Breast epithelium (tissue), 4 donors: ENCODE measurements around the gene TNNI3. TPM values are rescaled to one million over a fixed set of nuclear protein-coding genes. Genes with fewer than 3 reads are reported as not detected.
A peak's percentile ranks its signal among the peaks of the same experiment; 100 is the strongest.

Source experiments
- DNase-seq, 2 donors: peaks; one replicate each; pipeline ENCODE4 v3.0.0-alpha.2; 2019; ENCODE audit warnings: low spot score in 2 of 2
- H3K27ac ChIP-seq, 2 donors: fragments of 200-600 bp; sonication (generic) in 1 of 2; one replicate each; pipeline ENCODE4 v1.5.1; 2016 to 2019; ENCODE audit warnings: mild to moderate bottlenecking in 1 of 2
- H3K27me3 ChIP-seq, 2 donors: fragments of 200-600 bp; sonication (generic) in 1 of 2; one replicate each; pipeline versions ENCODE4 v1.5.1 to v1.6.0; 2017 to 2019; ENCODE audit warnings: control low read depth in 1 of 2, mild to moderate bottlenecking in 1 of 2
- H3K36me3 ChIP-seq: fragments of 200-600 bp; one replicate; pipeline ENCODE4 v1.5.1; 2019
- H3K4me1 ChIP-seq, 2 donors: fragments of 200-600 bp; sonication (generic); one replicate each; pipeline ENCODE4 v1.5.1; 2016 to 2019; ENCODE audit warnings: control low read depth in 1 of 2
- H3K4me3 ChIP-seq, 3 donors: fragments of 200-600 bp; sonication (generic); 1 replicate in 2 of 3; 2 replicates in 1 of 3; pipeline ENCODE4 v1.5.1; 2016 to 2019; ENCODE audit warnings: mild to moderate bottlenecking in 3 of 3, moderate library complexity in 2 of 3
- H3K9me3 ChIP-seq, 2 donors: fragments of 200-600 bp; sonication (generic) in 1 of 2; one replicate each; pipeline ENCODE4 v1.5.1; 2016 to 2019; ENCODE audit warnings: control low read depth in 1 of 2
- POLR2A ChIP-seq: fragments of 450-650 bp; IDR thresholded peaks from one replicate; pipeline ENCODE4 v1.6.1; 2016; ENCODE audit warnings: antibody characterized with exemption, mild to moderate bottlenecking, moderate library complexity
- POLR2AphosphoS5 ChIP-seq, 3 donors: sonication (generic); formaldehyde crosslinking; IDR thresholded peaks; one replicate each; pipeline ENCODE4 v1.6.1; 2017; ENCODE audit warnings: antibody characterized with exemption in 3 of 3
- intact Hi-C: fragments of 100-400 bp; cut with DNase I; formaldehyde crosslinking; loops from one replicate; pipeline ENCODE4 v1.15.1; 2023; ENCODE audit warnings: low total_unique reads
- total RNA-seq, 3 donors: library from RNA; depleted of rRNA; stranded (reverse); fragments of >200 nt; gene quantifications; one replicate each; pipeline ENCODE4 v1.1.0, GENCODE V29; 2016
- TF ChIP-seq, protein P1 (sequence below), 3 donors: fragments of 450-650 bp; IDR thresholded peaks; one replicate each; pipeline ENCODE4 v1.5.1; 2016 to 2017; ENCODE audit warnings: antibody characterized with exemption in 3 of 3, mild to moderate bottlenecking in 3 of 3, moderate library complexity in 3 of 3

TNNI3 gene
- total RNA-seq, 3 donors from 2014 or later = 2.6 TPM; not detected in 2

DNA sequence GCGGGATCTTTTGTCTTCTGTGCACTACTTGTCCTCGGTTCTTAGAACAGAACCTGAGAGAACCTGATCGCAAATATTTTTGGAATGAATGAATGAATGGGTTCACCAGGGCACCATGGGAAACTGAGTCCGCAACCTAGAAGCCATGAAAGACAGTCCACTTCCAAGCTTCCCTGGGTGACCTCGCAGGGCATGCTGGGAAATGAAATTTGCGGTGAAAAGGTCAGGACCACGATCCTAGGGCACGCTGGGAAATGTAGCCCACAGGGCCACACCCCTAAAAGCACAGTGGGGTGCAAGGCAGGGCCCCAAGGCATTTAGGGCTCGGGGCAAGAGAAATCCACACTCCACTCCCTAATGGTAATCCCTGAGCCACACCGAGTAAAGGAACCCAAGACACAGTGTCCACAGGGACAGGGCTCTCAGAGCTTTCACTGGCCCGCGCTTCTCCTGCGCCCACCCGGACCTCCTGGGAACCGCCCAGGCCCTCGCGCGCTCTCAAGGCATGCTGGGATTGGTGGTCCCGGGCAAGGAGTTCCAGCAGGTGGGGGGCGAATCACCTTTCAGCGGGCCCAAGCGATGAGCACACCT, 39.0 kb downstream of the TNNI3 start:
- TF ChIP-seq POLR2AphosphoS5 (IDR thresholded peaks at IDR 0.05) = no peak
- TF ChIP-seq, protein P1, sequence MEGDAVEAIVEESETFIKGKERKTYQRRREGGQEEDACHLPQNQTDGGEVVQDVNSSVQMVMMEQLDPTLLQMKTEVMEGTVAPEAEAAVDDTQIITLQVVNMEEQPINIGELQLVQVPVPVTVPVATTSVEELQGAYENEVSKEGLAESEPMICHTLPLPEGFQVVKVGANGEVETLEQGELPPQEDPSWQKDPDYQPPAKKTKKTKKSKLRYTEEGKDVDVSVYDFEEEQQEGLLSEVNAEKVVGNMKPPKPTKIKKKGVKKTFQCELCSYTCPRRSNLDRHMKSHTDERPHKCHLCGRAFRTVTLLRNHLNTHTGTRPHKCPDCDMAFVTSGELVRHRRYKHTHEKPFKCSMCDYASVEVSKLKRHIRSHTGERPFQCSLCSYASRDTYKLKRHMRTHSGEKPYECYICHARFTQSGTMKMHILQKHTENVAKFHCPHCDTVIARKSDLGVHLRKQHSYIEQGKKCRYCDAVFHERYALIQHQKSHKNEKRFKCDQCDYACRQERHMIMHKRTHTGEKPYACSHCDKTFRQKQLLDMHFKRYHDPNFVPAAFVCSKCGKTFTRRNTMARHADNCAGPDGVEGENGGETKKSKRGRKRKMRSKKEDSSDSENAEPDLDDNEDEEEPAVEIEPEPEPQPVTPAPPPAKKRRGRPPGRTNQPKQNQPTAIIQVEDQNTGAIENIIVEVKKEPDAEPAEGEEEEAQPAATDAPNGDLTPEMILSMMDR (IDR thresholded peaks at IDR 0.05) = no peak
- TF ChIP-seq POLR2A = no peak
- Histone ChIP-seq H3K9me3 (no peaks in the 10 kb centered on the region), H3K27ac (peak overlapping the region in 1 of 2 donors; percentile 96), H3K36me3 (no peaks in the 10 kb centered on the region), H3K27me3 (no peaks in the 10 kb centered on the region), H3K4me1 (peaks cover 0 to 18% of the 10 kb centered on the region in 2 donors), H3K4me3 (peak overlapping the region; percentile 86 to 96 (median 93))
- no peak for DNase-seq
- intact Hi-C loops = no loop called here

DNA sequence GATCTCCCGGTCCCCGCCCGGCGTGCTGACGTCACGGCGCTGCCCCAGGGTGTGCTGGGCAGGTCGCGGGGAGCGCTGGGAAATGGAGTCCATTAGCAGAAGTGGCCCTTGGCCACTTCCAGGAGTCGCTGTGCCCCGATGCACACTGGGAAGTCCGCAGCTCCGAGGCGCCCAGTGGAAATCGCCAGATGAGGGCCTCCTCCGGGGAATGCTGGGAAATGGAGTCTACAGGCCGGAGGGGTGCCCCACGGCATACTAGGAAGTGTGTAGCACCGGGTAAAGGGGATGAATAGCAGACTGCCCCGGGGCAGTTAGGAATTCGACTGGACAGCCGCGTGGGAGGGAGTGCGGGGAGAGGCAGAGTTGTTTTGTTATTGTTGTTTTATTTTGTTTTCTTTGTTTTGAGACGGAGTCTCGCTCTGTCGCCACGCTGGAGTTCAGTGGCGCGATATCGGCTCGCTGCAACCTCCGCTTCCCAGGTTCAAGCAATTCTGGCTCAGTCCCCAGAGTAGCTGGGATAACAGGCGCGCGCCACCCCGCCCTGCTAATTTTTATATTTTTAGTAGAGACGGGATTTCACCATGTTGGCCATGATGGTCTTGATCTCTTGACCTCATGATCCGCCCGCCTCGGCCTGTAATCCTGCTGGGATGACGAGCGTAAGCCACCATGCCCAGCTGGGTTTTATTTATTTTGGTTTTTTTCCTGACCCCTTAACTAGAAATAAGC, 39.7 kb downstream of the TNNI3 start:
- no peaks in the 10 kb centered on the region for H3K9me3 ChIP-seq
- H3K4me1 ChIP-seq = peaks cover 0 to 18% of the 10 kb centered on the region in 2 donors
- H3K27me3 ChIP-seq = no peaks in the 10 kb centered on the region
- no peaks in the 10 kb centered on the region for H3K36me3 ChIP-seq
- TF ChIP-seq POLR2AphosphoS5 (IDR thresholded peaks at IDR 0.05) (peak; percentile 55 to 79 (median 77)), POLR2A (no peak)
- TF ChIP-seq, protein P1 (IDR thresholded peaks at IDR 0.05) = peak in 2 of 3 donors; percentile 9 to 15
- intact Hi-C loops = no loop called here
- DNase-seq = peak; percentile 96 to 97
- peak overlapping the region; percentile 90 to 96 for H3K27ac ChIP-seq
- H3K4me3 ChIP-seq = peak overlapping the region; percentile 86 to 96 (median 93)

DNA sequence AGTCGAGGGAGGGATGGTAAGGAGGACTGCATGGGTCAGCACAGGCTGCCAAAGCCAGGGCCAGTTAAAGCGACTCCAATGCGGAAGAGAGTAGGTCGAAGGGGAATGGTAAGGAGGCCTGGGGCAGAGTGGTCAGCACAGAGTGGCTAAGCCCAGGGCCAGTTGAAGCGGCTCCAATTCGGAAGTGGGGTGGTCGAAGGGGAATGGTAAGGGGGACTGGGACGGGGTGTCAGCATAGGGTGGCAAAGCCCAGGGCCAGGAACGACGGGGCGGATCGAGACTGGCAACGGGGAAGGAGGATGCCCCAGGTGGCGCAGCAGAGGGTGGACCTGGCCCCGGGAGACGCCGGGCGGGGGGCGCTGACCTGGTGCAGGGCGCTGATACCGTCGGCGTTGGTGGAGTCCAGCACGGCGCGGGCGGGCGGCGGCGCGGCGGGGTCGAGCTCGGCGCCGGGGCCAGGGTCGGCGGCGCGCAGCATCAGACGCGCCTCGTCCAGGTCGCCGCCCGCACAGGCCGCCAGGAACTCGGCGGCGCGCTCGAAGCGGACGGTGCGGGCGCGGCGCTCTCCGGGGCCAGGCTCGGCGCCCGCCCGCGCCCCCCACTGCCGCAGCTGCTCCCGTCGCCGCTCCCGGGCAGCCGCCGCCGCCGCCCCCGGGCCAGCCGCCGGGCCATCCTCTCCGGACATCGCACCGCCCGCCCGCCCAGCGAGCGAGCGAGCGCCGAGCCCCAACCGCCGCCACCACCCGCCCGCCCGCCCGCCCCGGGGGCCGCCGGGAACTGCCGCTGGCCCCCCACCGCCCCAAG, 40.5 kb downstream of the TNNI3 start, which contains the start of gene PPP1R12C:
TSS of gene PPP1R12C (minus strand) at position 779 of the 804 bp plus-strand sequence. CDS start at position 685, 94 bp downstream.
- peak in 1 of 2 donors; percentile 35 for DNase-seq
- TF ChIP-seq POLR2AphosphoS5 (IDR thresholded peaks at IDR 0.05) (no peak), POLR2A (no peak)
- TF ChIP-seq, protein P1 (IDR thresholded peaks at IDR 0.05) = no peak
- intact Hi-C loops = no loop called here

DNA sequence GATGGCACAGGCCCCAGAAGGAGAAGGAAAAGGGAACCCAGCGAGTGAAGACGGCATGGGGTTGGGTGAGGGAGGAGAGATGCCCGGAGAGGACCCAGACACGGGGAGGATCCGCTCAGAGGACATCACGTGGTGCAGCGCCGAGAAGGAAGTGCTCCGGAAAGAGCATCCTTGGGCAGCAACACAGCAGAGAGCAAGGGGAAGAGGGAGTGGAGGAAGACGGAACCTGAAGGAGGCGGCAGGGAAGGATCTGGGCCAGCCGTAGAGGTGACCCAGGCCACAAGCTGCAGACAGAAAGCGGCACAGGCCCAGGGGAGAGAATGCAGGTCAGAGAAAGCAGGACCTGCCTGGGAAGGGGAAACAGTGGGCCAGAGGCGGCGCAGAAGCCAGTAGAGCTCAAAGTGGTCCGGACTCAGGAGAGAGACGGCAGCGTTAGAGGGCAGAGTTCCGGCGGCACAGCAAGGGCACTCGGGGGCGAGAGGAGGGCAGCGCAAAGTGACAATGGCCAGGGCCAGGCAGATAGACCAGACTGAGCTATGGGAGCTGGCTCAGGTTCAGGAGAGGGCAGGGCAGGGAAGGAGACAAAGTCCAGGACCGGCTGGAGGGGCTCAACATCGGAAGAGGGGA, 41.2 kb downstream of the TNNI3 start:
- Histone ChIP-seq H3K4me1 (peaks cover 0 to 18% of the 10 kb centered on the region in 2 donors), H3K36me3 (no peaks in the 10 kb centered on the region), H3K9me3 (no peaks in the 10 kb centered on the region), H3K27ac (peak overlapping the region; percentile 90 to 96), H3K4me3 (peak overlapping the region; percentile 86 to 96 (median 93)), H3K27me3 (no peaks in the 10 kb centered on the region)
- intact Hi-C loops = no loop called here
- peak in 1 of 2 donors; percentile 44 for DNase-seq
- peak in 1 of 3 donors; percentile 42 for TF ChIP-seq POLR2AphosphoS5 (IDR thresholded peaks at IDR 0.05)
- TF ChIP-seq POLR2A = no peak
- TF ChIP-seq, protein P1 (IDR thresholded peaks at IDR 0.05) = no peak

More for the DNA sequence above, 40.5 kb downstream of the TNNI3 start, which contains the start of gene PPP1R12C:
- Histone ChIP-seq H3K9me3 (no peaks in the 10 kb centered on the region), H3K27me3 (no peaks in the 10 kb centered on the region), H3K4me1 (peaks cover 0 to 18% of the 10 kb centered on the region in 2 donors), H3K4me3 (peak within 1 kb of the TSS; percentile 86 to 96 (median 93)), H3K36me3 (no peaks in the 10 kb centered on the region), H3K27ac (peak within 1 kb of the TSS; percentile 90 to 96)
